Hematopoietic multipotent progenitor cell treated with erythropoietin and hydrocortisone succinate and interleukin-3 and kit ligand, for 4 days (in vitro differentiated cells): ENCODE data around the gene CAPN5.
"Not testable (repeated sequence)": the region's sequence is repeated elsewhere in the genome, so short reads cannot be mapped to it uniquely, and the experiment has no call there.

Experiments
- DNase-seq: peaks from one replicate; pipeline ENCODE4 v3.0.0-alpha.2; 2015

Gene CAPN5

DNA sequence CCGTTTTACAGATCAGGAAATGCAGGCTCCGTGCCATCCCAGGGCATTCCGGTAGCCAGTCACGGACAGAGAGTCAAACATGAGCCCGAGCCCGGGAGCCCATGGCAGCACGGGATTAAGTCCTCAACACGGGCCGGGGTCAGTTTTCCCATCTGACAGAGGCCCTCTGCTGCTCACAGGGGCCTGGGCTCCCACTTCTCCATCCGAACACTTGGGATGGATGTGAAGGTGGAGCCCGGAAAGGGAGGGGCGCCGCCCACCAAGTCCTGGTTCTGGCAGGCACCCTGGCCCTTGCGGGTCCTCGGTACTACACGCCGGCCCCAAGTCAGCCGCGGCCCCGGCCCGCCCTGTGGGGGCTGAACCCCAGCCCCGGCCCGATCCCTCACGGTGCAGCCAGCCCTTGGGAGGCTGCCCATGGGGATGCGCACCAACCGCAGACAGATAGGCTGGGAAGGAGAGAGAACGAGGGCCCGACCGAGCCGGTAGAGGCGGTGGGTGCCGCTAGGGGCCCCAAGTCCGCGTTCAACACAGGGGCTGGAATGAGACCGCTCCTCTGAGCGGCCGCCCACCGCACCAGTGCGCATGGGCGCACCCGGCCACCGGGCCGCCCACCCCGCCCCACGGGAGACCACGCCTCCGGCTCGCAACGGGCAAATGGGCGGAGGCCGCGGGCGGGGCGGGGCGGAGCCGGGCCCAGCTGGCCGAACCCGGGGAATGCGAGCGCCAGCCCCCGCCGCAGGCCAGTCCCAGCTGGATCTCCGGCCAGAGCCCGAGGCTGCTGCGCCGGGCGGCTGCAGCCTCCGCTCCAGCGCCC lies at the start of gene CAPN5:
Gene CAPN5, plus strand, starts transcription at position 743 of the 814 bp plus-strand sequence. CDS start 17,916 bp downstream, outside the sequence.
- peak; percentile 94 for DNase-seq

DNA sequence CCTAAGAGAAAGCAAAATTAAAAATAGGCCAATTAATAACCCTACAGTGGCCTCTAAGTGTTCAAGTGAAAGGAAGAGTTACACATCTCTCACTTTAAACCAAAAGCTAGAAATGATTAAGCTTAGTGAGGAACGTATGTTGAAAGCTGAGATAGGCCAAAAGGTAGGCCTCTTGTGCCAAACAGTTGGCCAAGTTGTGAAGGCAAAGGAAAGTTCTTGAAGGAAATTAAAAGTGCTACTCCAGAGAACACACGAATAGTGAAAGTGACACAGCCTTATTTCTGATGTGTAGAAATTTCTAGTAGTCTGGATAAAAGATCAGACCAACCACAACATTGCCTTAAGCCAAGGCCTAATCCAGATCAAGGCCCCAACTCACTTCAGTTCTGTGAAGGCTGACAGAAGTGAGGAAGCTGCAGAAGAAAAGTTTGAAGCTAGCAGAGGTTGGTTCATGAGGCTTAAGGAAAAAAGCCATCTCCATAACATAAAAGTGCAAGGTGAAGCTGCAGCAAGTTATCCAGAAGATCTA lies 48.3 kb upstream of the CAPN5 start:
- DNase-seq, result not testable (repeated sequence)

GRCh38 chr11:77019976-77020595 lies 46.7 kb upstream of the CAPN5 start:
- DNase-seq, result no peak

DNA sequence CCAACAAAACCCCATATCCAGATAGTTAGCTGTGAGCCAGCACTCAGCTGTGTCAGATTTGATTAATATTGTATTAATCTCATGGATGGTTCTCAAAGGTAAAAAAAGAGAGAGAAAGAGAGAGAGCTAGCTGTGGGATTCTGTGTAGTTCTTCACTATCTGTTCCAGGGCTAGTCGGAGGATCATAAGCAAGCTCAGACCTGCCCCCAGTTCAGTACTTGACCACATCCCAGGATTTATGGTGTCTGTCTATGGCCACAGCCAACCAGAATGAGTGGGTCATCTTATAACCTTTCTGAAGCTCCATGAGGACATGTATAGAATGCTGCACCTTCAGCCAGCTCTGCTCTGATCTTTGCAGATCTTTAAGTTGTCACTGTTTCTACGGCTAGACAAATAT lies 46.0 kb upstream of the CAPN5 start:
- no peak for DNase-seq

GRCh38 chr11:77024745-77025144 lies 42.0 kb upstream of the CAPN5 start:
- DNase-seq, result no peak

- DNase-seq, result peak; percentile 53
Observed at GRCh38 chr11:77026221-77026620, 40.5 kb upstream of the CAPN5 start.

DNA sequence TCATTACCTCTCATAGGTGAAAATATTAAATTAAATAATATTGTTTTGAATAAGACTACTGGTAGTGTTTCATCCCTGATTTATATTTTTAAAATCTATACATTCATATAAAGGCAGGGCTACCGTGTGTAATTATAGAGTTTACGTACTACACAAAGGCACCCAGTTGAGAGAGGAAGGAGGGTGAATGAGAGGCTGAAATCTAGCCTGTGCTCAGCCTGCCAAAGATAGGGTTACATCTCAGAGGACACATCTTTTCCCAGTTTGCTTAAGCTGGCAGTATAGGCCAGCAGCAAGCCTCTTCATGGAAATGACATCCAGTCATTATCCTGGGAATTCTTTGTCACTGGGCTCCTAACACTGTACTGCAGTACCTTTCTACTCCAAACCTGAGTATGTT lies 40.0 kb upstream of the CAPN5 start:
- no peak for DNase-seq

- no peak for DNase-seq
Observed at GRCh38 chr11:77027275-77027674, 39.5 kb upstream of the CAPN5 start.

DNA sequence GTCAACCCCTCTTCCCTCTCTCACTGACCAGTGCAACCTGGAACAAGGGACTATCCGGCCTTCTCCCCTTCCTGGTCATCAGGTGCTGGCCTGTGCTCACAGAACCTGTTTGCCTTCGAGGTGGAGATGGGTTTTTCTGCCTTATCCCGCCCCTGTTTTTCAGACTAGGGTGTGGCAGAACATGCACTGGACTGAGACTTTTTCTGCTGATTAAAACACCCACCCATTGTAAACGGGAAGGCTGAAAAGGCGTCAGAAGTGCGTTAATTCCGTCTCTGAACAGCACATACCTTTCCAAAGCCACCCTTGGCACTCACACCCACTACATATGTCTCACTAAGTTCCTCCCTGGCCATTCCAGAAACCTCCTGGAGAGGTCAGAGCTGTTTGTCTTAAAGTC lies 36.9 kb upstream of the CAPN5 start:
- DNase-seq, result no peak

- no peak for DNase-seq
Observed at GRCh38 chr11:77030834-77031414, 35.8 kb upstream of the CAPN5 start.

GRCh38 chr11:77031599-77031998 lies 35.2 kb upstream of the CAPN5 start:
- DNase-seq, result no peak

- DNase-seq, result no peak
Observed at GRCh38 chr11:77035039-77035438, 31.7 kb upstream of the CAPN5 start.

DNA sequence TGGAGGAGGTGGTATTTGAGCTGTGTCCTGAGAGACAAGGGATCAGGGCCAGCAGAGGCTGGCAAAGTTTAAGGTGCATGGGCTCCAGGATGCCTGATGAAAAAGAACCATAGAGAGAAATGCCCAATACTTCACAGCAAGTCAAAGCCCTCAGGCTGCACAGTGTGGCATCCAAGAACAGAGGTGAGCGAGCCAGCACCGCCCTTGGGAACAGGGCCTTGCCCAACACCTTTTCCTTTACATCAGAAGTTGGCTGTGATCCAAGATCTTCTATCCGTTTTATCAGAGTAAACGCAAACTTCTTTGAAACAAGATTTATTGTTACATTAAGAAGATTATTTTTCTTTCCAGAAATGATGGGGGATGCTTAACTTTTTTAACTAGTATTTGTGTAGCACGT lies 31.2 kb upstream of the CAPN5 start:
- no peak for DNase-seq

GRCh38 chr11:77036398-77036797 lies 30.4 kb upstream of the CAPN5 start:
- DNase-seq, result no peak

- DNase-seq, result no peak
Observed at GRCh38 chr11:77037057-77037456, 29.7 kb upstream of the CAPN5 start.

DNA sequence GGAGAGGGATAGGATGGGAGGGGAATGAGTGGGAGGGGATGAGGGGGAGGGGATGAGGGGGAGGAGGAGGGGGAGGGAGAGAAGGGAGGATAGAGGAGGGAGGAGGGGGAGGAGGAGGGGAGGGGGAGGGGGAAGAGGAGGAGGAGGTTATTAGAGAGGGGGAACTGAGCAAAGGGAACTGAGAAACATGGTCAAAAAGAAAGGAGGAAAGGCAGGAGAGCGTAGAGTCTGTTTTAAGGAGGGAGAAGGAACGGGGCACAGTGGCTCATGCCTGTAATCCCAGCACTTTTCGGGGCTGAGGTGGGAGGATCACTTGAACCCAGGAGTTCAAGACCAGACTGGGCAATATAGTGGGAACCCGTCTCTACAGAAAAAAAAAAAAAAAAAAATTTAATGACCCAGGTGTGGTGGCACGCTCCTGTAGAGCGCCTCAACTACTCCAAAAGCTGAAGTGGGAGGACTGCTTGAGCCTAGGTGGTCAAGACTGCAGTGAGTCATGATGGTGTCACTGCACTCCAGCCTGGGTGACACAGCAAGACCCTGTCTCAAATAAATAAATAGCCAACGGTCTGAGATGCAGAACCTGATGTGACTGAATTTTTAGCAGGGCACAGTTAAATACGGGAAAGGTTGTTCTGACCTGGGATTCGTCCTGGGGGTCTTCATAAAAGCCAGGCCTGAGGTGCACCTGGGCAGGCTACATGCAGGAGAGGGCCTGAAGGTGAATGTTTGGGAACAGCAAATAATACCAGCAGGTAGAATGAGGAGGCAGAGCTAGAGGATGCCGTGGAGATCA lies 28.5 kb upstream of the CAPN5 start:
- DNase-seq, result no peak

GRCh38 chr11:77038825-77039326 lies 27.9 kb upstream of the CAPN5 start:
- no peak for DNase-seq

DNA sequence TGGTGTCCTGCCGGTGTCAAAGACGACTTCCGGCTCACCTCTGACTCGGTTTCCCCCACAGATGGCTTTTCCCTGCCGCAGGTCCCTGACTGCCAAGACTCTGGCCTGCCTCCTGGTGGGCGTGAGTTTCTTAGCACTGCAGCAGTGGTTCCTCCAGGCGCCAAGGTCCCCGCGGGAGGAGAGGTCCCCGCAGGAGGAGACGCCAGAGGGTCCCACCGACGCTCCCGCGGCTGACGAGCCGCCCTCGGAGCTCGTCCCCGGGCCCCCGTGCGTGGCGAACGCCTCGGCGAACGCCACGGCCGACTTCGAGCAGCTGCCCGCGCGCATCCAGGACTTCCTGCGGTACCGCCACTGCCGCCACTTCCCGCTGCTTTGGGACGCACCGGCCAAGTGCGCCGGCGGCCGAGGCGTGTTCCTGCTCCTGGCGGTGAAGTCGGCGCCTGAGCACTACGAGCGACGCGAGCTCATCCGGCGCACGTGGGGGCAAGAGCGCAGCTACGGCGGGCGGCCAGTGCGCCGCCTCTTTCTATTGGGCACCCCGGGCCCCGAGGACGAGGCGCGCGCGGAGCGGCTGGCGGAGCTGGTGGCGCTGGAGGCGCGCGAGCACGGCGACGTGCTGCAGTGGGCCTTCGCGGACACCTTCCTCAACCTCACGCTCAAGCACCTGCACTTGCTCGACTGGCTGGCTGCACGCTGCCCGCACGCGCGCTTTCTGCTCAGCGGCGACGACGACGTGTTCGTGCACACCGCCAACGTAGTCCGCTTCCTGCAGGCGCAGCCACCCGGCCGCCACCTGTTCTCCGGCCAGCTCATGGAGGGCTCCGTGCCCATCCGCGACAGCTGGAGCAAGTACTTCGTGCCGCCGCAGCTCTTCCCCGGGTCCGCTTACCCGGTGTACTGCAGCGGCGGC lies 27.0 kb upstream of the CAPN5 start:
- DNase-seq, result peak; percentile 74

DNA sequence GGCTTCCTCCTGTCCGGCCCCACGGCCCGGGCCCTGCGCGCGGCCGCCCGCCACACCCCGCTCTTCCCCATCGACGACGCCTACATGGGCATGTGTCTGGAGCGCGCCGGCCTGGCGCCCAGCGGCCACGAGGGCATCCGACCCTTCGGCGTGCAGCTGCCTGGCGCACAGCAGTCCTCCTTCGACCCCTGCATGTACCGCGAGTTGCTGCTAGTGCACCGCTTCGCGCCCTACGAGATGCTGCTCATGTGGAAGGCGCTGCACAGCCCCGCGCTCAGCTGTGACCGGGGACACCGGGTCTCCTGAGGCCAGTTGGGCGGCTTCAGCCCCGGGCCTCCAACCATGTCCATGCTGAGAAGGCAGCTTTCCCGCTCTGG lies 26.4 kb upstream of the CAPN5 start:
- no peak for DNase-seq

DNA sequence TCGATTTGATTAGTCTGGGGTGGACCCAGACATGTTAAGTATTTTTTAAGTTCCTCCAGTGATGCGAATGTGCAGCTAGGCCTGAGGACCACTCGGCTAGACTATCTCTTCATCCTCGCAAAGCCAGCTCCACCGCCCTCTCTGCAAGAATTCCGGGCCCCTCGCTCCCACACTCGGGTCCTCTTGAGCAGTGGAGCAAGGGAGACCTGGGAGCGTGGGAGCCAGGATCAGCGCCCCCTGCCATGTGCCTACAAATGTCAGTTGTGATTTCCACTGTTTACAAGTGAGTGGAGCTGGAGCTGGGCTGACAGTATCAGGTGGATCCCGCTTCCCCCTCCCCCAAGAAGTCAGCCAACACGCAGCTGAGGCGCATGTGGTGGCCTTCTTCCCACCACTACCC lies 25.9 kb upstream of the CAPN5 start:
- DNase-seq, result no peak

GRCh38 chr11:77042111-77042726 lies 24.6 kb upstream of the CAPN5 start:
- DNase-seq, result no peak
